ENCODE measurements around the gene RPH3AL.

RPH3AL gene

GRCh38 chr17:290121-290521, 62.5 kb downstream of the RPH3AL start:
- Histone ChIP-seq H3K27me3 (ENCODE audit: insufficient read depth, low read length) (no peaks in the 10 kb centered on the region), H3K4me1 (ENCODE audit: control insufficient read depth in 1 of 2, insufficient read depth in 2 of 2, low read length in 2 of 2) (no peaks in the 10 kb centered on the region), H3K9ac (ENCODE audit: low read length) (no peak overlapping the region), H2BK12ac (ENCODE audit: low read length) (no peak overlapping the region), H3K9me3 (ENCODE audit: insufficient read depth, low read depth, low read length) (peaks cover 4% of the 10 kb centered on the region), H3K4ac (ENCODE audit: low read depth, low read length) (no peak overlapping the region), H2BK120ac (ENCODE audit: insufficient read depth, low read length, poor library complexity) (no peak overlapping the region), H3K18ac (ENCODE audit: low read length) (no peak overlapping the region), H4K12ac (ENCODE audit: low read depth, low read length) (no peak overlapping the region), H4K8ac (ENCODE audit: low read depth, low read length) (no peak overlapping the region), H3K23ac (ENCODE audit: low read length) (no peak overlapping the region), H4K91ac (ENCODE audit: low read depth, low read length) (no peak overlapping the region), H2BK5ac (ENCODE audit: low read depth, low read length, poor library complexity) (no peak overlapping the region), H3K14ac (ENCODE audit: low read length) (no peak overlapping the region), H2AFZ (ENCODE audit: insufficient read depth, low read length, poor library complexity) (no peak overlapping the region), H3K79me1 (ENCODE audit: low read length) (no peaks in the 10 kb centered on the region), H3K27ac (ENCODE audit: low read depth, low read length) (no peak overlapping the region), H3K4me3 (ENCODE audit: low read depth, low read length) (no peak overlapping the region), H3K4me2 (ENCODE audit: low read length) (no peak overlapping the region), H2AK5ac (ENCODE audit: low read length) (no peak overlapping the region), H3K79me2 (ENCODE audit: control insufficient read depth, insufficient read depth, low read length, poor library complexity) (no peaks in the 10 kb centered on the region), H3K36me3 (ENCODE audit: control insufficient read depth in 1 of 2, insufficient read depth in 2 of 2, low read length in 2 of 2) (no peaks in the 10 kb centered on the region)
- no CpG with 5 or more reads among the region's 21 CpGs for WGBS (ENCODE audit: extremely low coverage, insufficient coverage, insufficient read length)
- DNase-seq: no peak

DNA sequence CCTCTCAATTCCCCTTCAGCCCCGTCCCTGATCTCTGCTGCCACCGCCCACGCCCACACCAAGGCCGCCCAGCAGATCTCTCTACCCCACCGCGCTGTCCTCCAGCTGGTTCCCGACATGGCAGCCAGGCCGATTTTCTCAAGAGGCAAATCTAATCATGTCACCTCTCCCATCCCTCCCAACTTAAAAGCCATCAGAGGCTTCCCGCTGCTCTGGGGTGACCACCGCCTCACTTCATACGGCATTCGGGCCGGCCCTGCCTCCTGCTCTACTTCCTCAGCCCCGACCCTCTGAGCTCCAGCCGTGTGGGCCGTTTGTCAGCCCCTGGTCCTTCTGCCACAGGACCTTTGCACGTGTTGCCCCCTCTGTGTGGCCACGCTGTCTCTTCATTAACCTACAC, 63.2 kb downstream of the RPH3AL start:
- H3K4ac ChIP-seq (ENCODE audit: low read depth, low read length): no peak overlapping the region
- no peak overlapping the region for H3K4me2 ChIP-seq (ENCODE audit: low read length)
- H3K79me1 ChIP-seq (ENCODE audit: low read length): no peaks in the 10 kb centered on the region
- no peak overlapping the region for H4K12ac ChIP-seq (ENCODE audit: low read depth, low read length)
- H2AFZ ChIP-seq (ENCODE audit: insufficient read depth, low read length, poor library complexity): no peak overlapping the region
- H3K36me3 ChIP-seq (ENCODE audit: control insufficient read depth in 1 of 2, insufficient read depth in 2 of 2, low read length in 2 of 2): no peaks in the 10 kb centered on the region
- no peak overlapping the region for H4K91ac ChIP-seq (ENCODE audit: low read depth, low read length)
- H3K27me3 ChIP-seq (ENCODE audit: insufficient read depth, low read length): no peaks in the 10 kb centered on the region
- no peak overlapping the region for H2BK5ac ChIP-seq (ENCODE audit: low read depth, low read length, poor library complexity)
- no peaks in the 10 kb centered on the region for H3K79me2 ChIP-seq (ENCODE audit: control insufficient read depth, insufficient read depth, low read length, poor library complexity)
- H2AK5ac ChIP-seq (ENCODE audit: low read length): no peak overlapping the region
- no peak overlapping the region for H3K14ac ChIP-seq (ENCODE audit: low read length)
- no peak overlapping the region for H3K27ac ChIP-seq (ENCODE audit: low read depth, low read length)
- no peak overlapping the region for H2BK120ac ChIP-seq (ENCODE audit: insufficient read depth, low read length, poor library complexity)
- no peak overlapping the region for H2BK12ac ChIP-seq (ENCODE audit: low read length)
- no peak overlapping the region for H3K18ac ChIP-seq (ENCODE audit: low read length)
- H4K8ac ChIP-seq (ENCODE audit: low read depth, low read length): no peak overlapping the region
- peaks cover 4% of the 10 kb centered on the region for H3K9me3 ChIP-seq (ENCODE audit: insufficient read depth, low read depth, low read length)
- no peak overlapping the region for H3K4me3 ChIP-seq (ENCODE audit: low read depth, low read length)
- DNase-seq: no peak
- no peak overlapping the region for H3K9ac ChIP-seq (ENCODE audit: low read length)
- WGBS (ENCODE audit: extremely low coverage, insufficient coverage, insufficient read length): no CpG with 5 or more reads among the region's 18 CpGs
- H3K4me1 ChIP-seq (ENCODE audit: control insufficient read depth in 1 of 2, insufficient read depth in 2 of 2, low read length in 2 of 2): no peaks in the 10 kb centered on the region
- H3K23ac ChIP-seq (ENCODE audit: low read length): no peak overlapping the region

- no CpG with 5 or more reads among the region's 17 CpGs for WGBS (ENCODE audit: extremely low coverage, insufficient coverage, insufficient read length)
- H3K4ac ChIP-seq (ENCODE audit: low read depth, low read length): no peak overlapping the region
- no peaks in the 10 kb centered on the region for H3K27me3 ChIP-seq (ENCODE audit: insufficient read depth, low read length)
- H2BK12ac ChIP-seq (ENCODE audit: low read length): no peak overlapping the region
- H2BK5ac ChIP-seq (ENCODE audit: low read depth, low read length, poor library complexity): no peak overlapping the region
- no peak overlapping the region for H4K91ac ChIP-seq (ENCODE audit: low read depth, low read length)
- no peaks in the 10 kb centered on the region for H3K79me1 ChIP-seq (ENCODE audit: low read length)
- H2AFZ ChIP-seq (ENCODE audit: insufficient read depth, low read length, poor library complexity): no peak overlapping the region
- no peak overlapping the region for H3K9ac ChIP-seq (ENCODE audit: low read length)
- H3K23ac ChIP-seq (ENCODE audit: low read length): no peak overlapping the region
- peaks cover 4% of the 10 kb centered on the region for H3K9me3 ChIP-seq (ENCODE audit: insufficient read depth, low read depth, low read length)
- H4K12ac ChIP-seq (ENCODE audit: low read depth, low read length): no peak overlapping the region
- no peaks in the 10 kb centered on the region for H3K36me3 ChIP-seq (ENCODE audit: control insufficient read depth in 1 of 2, insufficient read depth in 2 of 2, low read length in 2 of 2)
- no peak overlapping the region for H3K18ac ChIP-seq (ENCODE audit: low read length)
- no peak overlapping the region for H2BK120ac ChIP-seq (ENCODE audit: insufficient read depth, low read length, poor library complexity)
- H3K4me3 ChIP-seq (ENCODE audit: low read depth, low read length): no peak overlapping the region
- DNase-seq: no peak
- no peak overlapping the region for H4K8ac ChIP-seq (ENCODE audit: low read depth, low read length)
- H3K27ac ChIP-seq (ENCODE audit: low read depth, low read length): no peak overlapping the region
- no peak overlapping the region for H2AK5ac ChIP-seq (ENCODE audit: low read length)
- H3K4me1 ChIP-seq (ENCODE audit: control insufficient read depth in 1 of 2, insufficient read depth in 2 of 2, low read length in 2 of 2): no peaks in the 10 kb centered on the region
- H3K14ac ChIP-seq (ENCODE audit: low read length): no peak overlapping the region
- H3K4me2 ChIP-seq (ENCODE audit: low read length): no peak overlapping the region
- H3K79me2 ChIP-seq (ENCODE audit: control insufficient read depth, insufficient read depth, low read length, poor library complexity): no peaks in the 10 kb centered on the region
Observed at GRCh38 chr17:288802-289356, 63.7 kb downstream of the RPH3AL start.

- Histone ChIP-seq H3K9ac (ENCODE audit: low read length) (no peak overlapping the region), H2BK12ac (ENCODE audit: low read length) (no peak overlapping the region)
Observed at GRCh38 chr17:286571-286970, 66.0 kb downstream of the RPH3AL start.

More at GRCh38 chr17:286571-286970, 66.0 kb downstream of the RPH3AL start:
- H2AFZ ChIP-seq (ENCODE audit: insufficient read depth, low read length, poor library complexity): no peak overlapping the region
- no peak overlapping the region for H4K91ac ChIP-seq (ENCODE audit: low read depth, low read length)
- no peak overlapping the region for H2BK120ac ChIP-seq (ENCODE audit: insufficient read depth, low read length, poor library complexity)
- DNase-seq: no peak
- H3K4me3 ChIP-seq (ENCODE audit: low read depth, low read length): no peak overlapping the region
- no peaks in the 10 kb centered on the region for H3K79me1 ChIP-seq (ENCODE audit: low read length)
- no peak overlapping the region for H4K8ac ChIP-seq (ENCODE audit: low read depth, low read length)
- WGBS (ENCODE audit: extremely low coverage, insufficient coverage, insufficient read length): no CpG with 5 or more reads among the region's 16 CpGs
- no peak overlapping the region for H4K12ac ChIP-seq (ENCODE audit: low read depth, low read length)
- no peak overlapping the region for H3K4me2 ChIP-seq (ENCODE audit: low read length)
- H2BK5ac ChIP-seq (ENCODE audit: low read depth, low read length, poor library complexity): no peak overlapping the region
- H3K4ac ChIP-seq (ENCODE audit: low read depth, low read length): no peak overlapping the region
- no peaks in the 10 kb centered on the region for H3K4me1 ChIP-seq (ENCODE audit: control insufficient read depth in 1 of 2, insufficient read depth in 2 of 2, low read length in 2 of 2)
- H3K79me2 ChIP-seq (ENCODE audit: control insufficient read depth, insufficient read depth, low read length, poor library complexity): no peaks in the 10 kb centered on the region
- H3K23ac ChIP-seq (ENCODE audit: low read length): no peak overlapping the region
- H2AK5ac ChIP-seq (ENCODE audit: low read length): no peak overlapping the region
- H3K14ac ChIP-seq (ENCODE audit: low read length): no peak overlapping the region
- no peaks in the 10 kb centered on the region for H3K27me3 ChIP-seq (ENCODE audit: insufficient read depth, low read length)
- H3K36me3 ChIP-seq (ENCODE audit: control insufficient read depth in 1 of 2, insufficient read depth in 2 of 2, low read length in 2 of 2): no peaks in the 10 kb centered on the region
- H3K18ac ChIP-seq (ENCODE audit: low read length): no peak overlapping the region
- no peak overlapping the region for H3K27ac ChIP-seq (ENCODE audit: low read depth, low read length)
- peaks cover 4% of the 10 kb centered on the region for H3K9me3 ChIP-seq (ENCODE audit: insufficient read depth, low read depth, low read length)

Data from trophoblast cell (in vitro differentiated cells and primary cell).